ENCODE results near the gene CIT. TPM values are rescaled to one million over a fixed set of nuclear protein-coding genes. Genes with fewer than 3 reads are reported as not detected.

CIT gene
- total RNA-seq, 1 donor from 2014 or later, result 6.8 TPM

DNA sequence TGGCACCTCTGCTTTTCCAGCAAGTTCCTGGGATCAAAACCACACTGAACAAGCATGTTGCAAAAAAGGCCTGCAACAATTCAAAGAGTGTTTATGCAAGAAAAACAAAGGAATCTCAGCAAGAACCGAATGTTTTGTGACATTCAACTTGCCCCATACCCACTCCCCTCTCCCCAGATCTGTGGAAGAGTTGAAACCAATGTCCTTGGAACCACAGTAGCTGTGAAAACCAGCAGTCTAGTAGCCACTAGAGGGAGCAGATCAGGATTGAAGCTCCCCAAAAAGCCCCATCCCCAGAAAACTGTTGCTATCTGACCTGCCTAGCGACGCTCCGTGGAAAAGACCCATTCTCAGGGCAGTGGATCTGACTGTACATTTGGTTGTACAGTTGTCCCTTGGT lies 182.1 kb downstream of the CIT start:
- peaks cover 0 to 3% (median 0%) of the 10 kb centered on the region in 3 donors for H3K4me1 ChIP-seq (ENCODE audit: control insufficient read depth in 3 of 3, insufficient read depth in 3 of 3, low read length in 3 of 3)
- no peak overlapping the region for H3K9ac ChIP-seq (ENCODE audit: low read depth in 1 of 3, low read length in 3 of 3)
- H3K9me3 ChIP-seq (ENCODE audit: control insufficient read depth in 3 of 3, low read length in 3 of 3), result no peaks in the 10 kb centered on the region
- no peaks in the 10 kb centered on the region for H3K27me3 ChIP-seq (ENCODE audit: control insufficient read depth in 3 of 3, insufficient read depth in 3 of 3, low read length in 3 of 3)
- no peak overlapping the region for H3K4me3 ChIP-seq (ENCODE audit: low read length in 3 of 3)
- H3K36me3 ChIP-seq (ENCODE audit: control insufficient read depth in 3 of 3, insufficient read depth in 3 of 3, low read length in 3 of 3), result no peaks in the 10 kb centered on the region
- H3K27ac ChIP-seq (ENCODE audit: low read depth, low read length), result no peak overlapping the region

DNA sequence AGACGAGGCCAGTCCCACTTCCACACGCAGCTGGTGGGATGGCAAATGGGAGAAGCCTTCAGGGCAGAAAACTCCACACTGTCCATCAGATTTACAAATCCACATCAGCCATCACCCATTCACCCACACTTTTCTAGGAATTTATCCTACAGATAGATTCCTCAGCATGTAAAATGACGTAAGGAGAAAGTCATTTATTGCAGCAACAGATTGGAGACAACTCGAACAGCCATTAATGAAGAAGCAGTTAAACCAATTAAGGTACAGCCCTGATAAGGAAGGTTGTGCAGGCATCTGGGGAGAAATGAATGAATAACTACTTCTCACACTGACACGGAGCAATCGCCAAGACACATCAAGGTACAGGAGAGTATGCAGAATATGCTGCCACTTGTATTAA lies 183.0 kb downstream of the CIT start:
- Histone ChIP-seq H3K36me3 (ENCODE audit: control insufficient read depth in 3 of 3, insufficient read depth in 3 of 3, low read length in 3 of 3) (no peaks in the 10 kb centered on the region), H3K9ac (ENCODE audit: low read depth in 1 of 3, low read length in 3 of 3) (no peak overlapping the region), H3K4me1 (ENCODE audit: control insufficient read depth in 3 of 3, insufficient read depth in 3 of 3, low read length in 3 of 3) (peaks cover 0 to 3% (median 0%) of the 10 kb centered on the region in 3 donors), H3K27me3 (ENCODE audit: control insufficient read depth in 3 of 3, insufficient read depth in 3 of 3, low read length in 3 of 3) (no peaks in the 10 kb centered on the region), H3K27ac (ENCODE audit: low read depth, low read length) (no peak overlapping the region), H3K4me3 (ENCODE audit: low read length in 3 of 3) (no peak overlapping the region), H3K9me3 (ENCODE audit: control insufficient read depth in 3 of 3, low read length in 3 of 3) (no peaks in the 10 kb centered on the region)

DNA sequence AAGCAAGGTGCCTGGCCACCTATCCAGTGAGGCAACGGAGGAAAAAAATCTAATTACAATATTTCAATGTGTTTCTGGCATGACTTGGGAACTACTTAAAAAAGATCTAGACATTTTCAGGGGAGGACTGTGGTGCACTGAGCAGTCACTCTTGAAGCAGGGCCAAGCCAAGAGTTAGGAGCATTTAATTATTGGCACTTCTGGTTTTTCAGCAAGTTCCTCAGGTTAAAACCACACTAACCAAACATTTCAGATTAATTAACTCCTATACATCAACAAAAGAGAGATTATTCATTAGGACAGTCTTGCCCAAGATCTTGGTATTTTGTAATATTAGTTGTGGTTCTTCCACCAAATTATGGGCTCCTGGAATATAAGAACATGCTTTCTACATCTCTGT lies 183.6 kb downstream of the CIT start:
- Histone ChIP-seq H3K9me3 (ENCODE audit: control insufficient read depth in 3 of 3, low read length in 3 of 3) (no peaks in the 10 kb centered on the region), H3K36me3 (ENCODE audit: control insufficient read depth in 3 of 3, insufficient read depth in 3 of 3, low read length in 3 of 3) (no peaks in the 10 kb centered on the region), H3K4me1 (ENCODE audit: control insufficient read depth in 3 of 3, insufficient read depth in 3 of 3, low read length in 3 of 3) (peaks cover 0 to 3% (median 0%) of the 10 kb centered on the region in 3 donors), H3K27ac (ENCODE audit: low read depth, low read length) (no peak overlapping the region), H3K27me3 (ENCODE audit: control insufficient read depth in 3 of 3, insufficient read depth in 3 of 3, low read length in 3 of 3) (no peaks in the 10 kb centered on the region), H3K4me3 (ENCODE audit: low read length in 3 of 3) (no peak overlapping the region), H3K9ac (ENCODE audit: low read depth in 1 of 3, low read length in 3 of 3) (no peak overlapping the region)

DNA sequence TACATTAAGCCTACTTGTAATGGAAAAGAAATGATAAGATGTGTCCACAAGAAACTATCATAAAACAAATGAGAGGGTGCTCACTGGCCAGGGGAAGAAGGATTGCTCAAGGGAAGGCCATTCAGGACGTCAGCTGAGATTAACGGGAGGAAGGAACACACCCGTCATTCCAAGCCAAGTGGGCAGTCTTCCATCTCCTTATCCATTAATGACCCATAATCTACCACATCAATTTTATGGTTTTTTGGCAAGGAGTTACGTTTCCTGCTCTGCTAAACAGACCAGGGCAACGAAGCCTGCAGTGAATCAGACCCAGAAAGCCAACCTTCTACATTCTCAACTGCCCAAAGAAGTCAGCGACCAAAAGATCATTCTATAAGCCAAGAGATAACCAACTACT lies 184.1 kb downstream of the CIT start:
- no peak overlapping the region for H3K4me3 ChIP-seq (ENCODE audit: low read length in 3 of 3)
- peaks cover 0 to 4% (median 0%) of the 10 kb centered on the region in 3 donors for H3K4me1 ChIP-seq (ENCODE audit: control insufficient read depth in 3 of 3, insufficient read depth in 3 of 3, low read length in 3 of 3)
- H3K27ac ChIP-seq (ENCODE audit: low read depth, low read length), result no peak overlapping the region
- no peaks in the 10 kb centered on the region for H3K9me3 ChIP-seq (ENCODE audit: control insufficient read depth in 3 of 3, low read length in 3 of 3)
- H3K27me3 ChIP-seq (ENCODE audit: control insufficient read depth in 3 of 3, insufficient read depth in 3 of 3, low read length in 3 of 3), result no peaks in the 10 kb centered on the region
- no peak overlapping the region for H3K9ac ChIP-seq (ENCODE audit: low read depth in 1 of 3, low read length in 3 of 3)
- no peaks in the 10 kb centered on the region for H3K36me3 ChIP-seq (ENCODE audit: control insufficient read depth in 3 of 3, insufficient read depth in 3 of 3, low read length in 3 of 3)

DNA sequence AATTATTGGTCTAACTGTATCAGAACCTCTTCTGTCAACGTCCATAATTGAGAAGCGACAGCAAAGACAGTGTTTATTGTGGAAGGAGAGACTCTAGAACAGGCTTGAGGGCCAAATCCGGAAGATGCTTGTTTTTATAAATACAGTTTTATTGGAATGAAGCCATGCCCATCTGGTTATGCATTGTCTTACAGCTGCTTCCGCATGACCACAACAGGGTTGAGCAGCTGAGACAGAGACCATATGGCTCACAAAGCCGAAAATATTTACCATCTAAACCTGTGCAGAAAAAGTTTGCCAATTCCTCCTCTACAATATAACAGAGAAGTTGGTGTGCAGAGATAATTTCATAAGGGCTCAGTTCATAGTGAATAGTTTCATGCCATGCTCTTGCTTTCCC lies 184.7 kb downstream of the CIT start:
- Histone ChIP-seq H3K4me3 (ENCODE audit: low read length in 3 of 3) (no peak overlapping the region), H3K27ac (ENCODE audit: low read depth, low read length) (no peak overlapping the region), H3K36me3 (ENCODE audit: control insufficient read depth in 3 of 3, insufficient read depth in 3 of 3, low read length in 3 of 3) (no peaks in the 10 kb centered on the region), H3K4me1 (ENCODE audit: control insufficient read depth in 3 of 3, insufficient read depth in 3 of 3, low read length in 3 of 3) (peaks cover 0 to 5% (median 0%) of the 10 kb centered on the region in 3 donors), H3K9ac (ENCODE audit: low read depth in 1 of 3, low read length in 3 of 3) (no peak overlapping the region), H3K9me3 (ENCODE audit: control insufficient read depth in 3 of 3, low read length in 3 of 3) (no peaks in the 10 kb centered on the region), H3K27me3 (ENCODE audit: control insufficient read depth in 3 of 3, insufficient read depth in 3 of 3, low read length in 3 of 3) (no peaks in the 10 kb centered on the region)

DNA sequence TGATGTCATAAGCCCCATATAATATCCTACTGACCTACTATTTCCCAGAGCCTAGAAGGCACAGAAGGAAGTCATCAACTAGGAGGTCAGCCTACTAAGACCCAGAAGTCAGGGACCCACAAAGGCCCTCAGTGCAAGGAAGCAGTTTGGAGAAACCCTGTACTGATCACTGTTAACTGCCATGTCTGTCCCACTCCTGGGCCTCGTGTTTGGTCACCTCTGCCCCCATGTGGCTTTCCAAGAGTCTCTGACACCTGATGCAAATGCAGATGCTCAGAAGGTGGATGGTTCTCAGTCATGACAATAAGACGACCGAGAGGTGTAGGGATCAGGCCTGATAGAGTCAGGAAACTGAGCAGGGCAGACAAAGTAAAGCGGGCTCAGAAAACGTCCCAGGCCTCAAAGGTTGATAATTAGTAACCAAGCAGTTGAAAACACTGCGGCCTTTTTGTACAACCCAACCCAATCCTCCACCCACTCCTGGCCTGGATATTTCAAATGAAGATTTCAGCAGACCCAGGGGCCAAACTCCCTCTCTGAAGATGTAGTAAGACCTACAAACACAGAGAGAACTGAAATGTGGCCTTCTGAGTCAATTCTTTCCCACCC lies 185.8 kb downstream of the CIT start:
- no peaks in the 10 kb centered on the region for H3K36me3 ChIP-seq (ENCODE audit: control insufficient read depth in 3 of 3, insufficient read depth in 3 of 3, low read length in 3 of 3)
- peaks cover 2 to 9% (median 2%) of the 10 kb centered on the region in 3 donors for H3K4me1 ChIP-seq (ENCODE audit: control insufficient read depth in 3 of 3, insufficient read depth in 3 of 3, low read length in 3 of 3)
- H3K9ac ChIP-seq (ENCODE audit: low read depth in 1 of 3, low read length in 3 of 3), result no peak overlapping the region
- H3K27ac ChIP-seq (ENCODE audit: low read depth, low read length), result no peak overlapping the region
- no peaks in the 10 kb centered on the region for H3K9me3 ChIP-seq (ENCODE audit: control insufficient read depth in 3 of 3, low read length in 3 of 3)
- no peaks in the 10 kb centered on the region for H3K27me3 ChIP-seq (ENCODE audit: control insufficient read depth in 3 of 3, insufficient read depth in 3 of 3, low read length in 3 of 3)
- no peak overlapping the region for H3K4me3 ChIP-seq (ENCODE audit: low read length in 3 of 3)

DNA sequence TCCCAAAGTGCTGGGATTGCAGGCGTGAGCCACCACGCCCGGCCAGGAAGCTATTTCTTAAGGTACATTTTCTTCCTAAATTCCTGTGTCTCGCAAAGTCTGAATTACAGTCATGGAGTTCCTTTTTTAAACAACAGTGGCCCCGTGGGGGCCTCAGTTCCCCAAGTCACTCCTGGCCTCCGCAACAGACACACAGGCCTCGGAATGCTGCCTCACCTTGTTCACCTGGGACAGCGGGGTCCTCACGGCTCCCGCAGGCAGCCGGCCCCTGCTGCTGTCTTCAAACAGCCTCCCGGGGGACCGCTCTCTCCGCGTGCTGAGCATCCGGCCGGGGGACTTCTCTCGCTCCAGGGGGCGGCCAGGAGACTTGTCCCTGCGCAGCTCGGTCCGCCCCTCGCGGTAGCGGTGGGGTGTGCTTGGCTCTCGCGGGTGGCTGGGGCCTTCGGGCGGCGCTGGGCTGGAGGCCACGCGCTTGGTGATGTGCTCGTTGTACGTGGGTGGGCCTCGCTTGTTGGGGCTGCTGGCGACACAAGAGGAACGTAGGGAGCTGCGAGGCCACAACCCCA lies 187.1 kb downstream of the CIT start:
- Histone ChIP-seq H3K9ac (ENCODE audit: low read depth in 1 of 3, low read length in 3 of 3) (no peak overlapping the region), H3K9me3 (ENCODE audit: control insufficient read depth in 3 of 3, low read length in 3 of 3) (no peaks in the 10 kb centered on the region), H3K4me3 (ENCODE audit: low read length in 3 of 3) (no peak overlapping the region), H3K4me1 (ENCODE audit: control insufficient read depth in 3 of 3, insufficient read depth in 3 of 3, low read length in 3 of 3) (peaks cover 5 to 16% (median 5%) of the 10 kb centered on the region in 3 donors), H3K27ac (ENCODE audit: low read depth, low read length) (no peak overlapping the region), H3K27me3 (ENCODE audit: control insufficient read depth in 3 of 3, insufficient read depth in 3 of 3, low read length in 3 of 3) (no peaks in the 10 kb centered on the region), H3K36me3 (ENCODE audit: control insufficient read depth in 3 of 3, insufficient read depth in 3 of 3, low read length in 3 of 3) (no peaks in the 10 kb centered on the region)

DNA sequence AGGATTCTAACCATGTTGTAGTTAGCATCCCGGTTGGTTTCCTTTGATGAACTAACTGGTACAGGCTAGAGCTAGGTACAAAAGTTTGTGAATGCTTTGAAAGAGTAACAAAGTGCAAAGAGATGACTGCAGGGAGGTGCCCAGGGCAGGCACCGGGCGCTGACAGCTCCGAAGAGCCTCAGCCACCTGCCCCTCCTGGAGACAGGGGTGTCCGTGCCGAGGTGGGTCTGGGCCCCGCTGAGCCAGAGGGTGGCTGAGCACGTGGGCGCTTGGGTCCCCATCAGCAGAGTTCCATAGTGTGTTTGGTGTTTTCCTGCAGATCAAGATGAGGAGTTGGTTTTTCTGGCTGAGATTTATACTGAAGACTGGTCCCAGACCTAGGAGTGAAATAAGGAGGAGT lies 189.2 kb downstream of the CIT start:
- Histone ChIP-seq H3K9me3 (ENCODE audit: control insufficient read depth in 3 of 3, low read length in 3 of 3) (no peaks in the 10 kb centered on the region), H3K27ac (ENCODE audit: low read depth, low read length) (no peak overlapping the region), H3K4me3 (ENCODE audit: low read length in 3 of 3) (no peak overlapping the region), H3K27me3 (ENCODE audit: control insufficient read depth in 3 of 3, insufficient read depth in 3 of 3, low read length in 3 of 3) (no peaks in the 10 kb centered on the region), H3K9ac (ENCODE audit: low read depth in 1 of 3, low read length in 3 of 3) (no peak overlapping the region), H3K36me3 (ENCODE audit: control insufficient read depth in 3 of 3, insufficient read depth in 3 of 3, low read length in 3 of 3) (no peaks in the 10 kb centered on the region), H3K4me1 (ENCODE audit: control insufficient read depth in 3 of 3, insufficient read depth in 3 of 3, low read length in 3 of 3) (peaks cover 7 to 18% (median 13%) of the 10 kb centered on the region in 3 donors)

DNA sequence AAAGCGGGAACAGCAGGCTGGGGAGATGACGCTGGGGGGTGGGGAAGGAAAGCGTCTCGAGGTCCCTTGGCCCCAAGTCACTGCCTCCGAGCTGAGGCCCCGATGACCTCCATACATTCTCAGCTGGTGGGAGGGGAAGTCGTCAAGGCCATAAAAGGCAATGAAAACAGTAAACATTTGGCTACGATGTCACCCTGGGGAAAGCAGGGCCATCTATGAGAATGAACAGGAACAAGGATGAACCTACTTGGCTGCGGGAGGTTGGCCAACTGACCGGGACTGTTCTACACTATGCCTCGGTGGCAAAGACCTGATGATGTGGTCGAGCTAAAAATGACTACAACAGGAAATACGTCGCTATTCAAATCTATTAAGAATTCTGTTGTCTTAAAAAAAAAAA lies 189.7 kb downstream of the CIT start:
- no peak overlapping the region for H3K4me3 ChIP-seq (ENCODE audit: low read length in 3 of 3)
- H3K36me3 ChIP-seq (ENCODE audit: control insufficient read depth in 3 of 3, insufficient read depth in 3 of 3, low read length in 3 of 3), result no peaks in the 10 kb centered on the region
- H3K9ac ChIP-seq (ENCODE audit: low read depth in 1 of 3, low read length in 3 of 3), result no peak overlapping the region
- H3K27ac ChIP-seq (ENCODE audit: low read depth, low read length), result no peak overlapping the region
- no peaks in the 10 kb centered on the region for H3K9me3 ChIP-seq (ENCODE audit: control insufficient read depth in 3 of 3, low read length in 3 of 3)
- peaks cover 8 to 18% (median 14%) of the 10 kb centered on the region in 3 donors for H3K4me1 ChIP-seq (ENCODE audit: control insufficient read depth in 3 of 3, insufficient read depth in 3 of 3, low read length in 3 of 3)
- H3K27me3 ChIP-seq (ENCODE audit: control insufficient read depth in 3 of 3, insufficient read depth in 3 of 3, low read length in 3 of 3), result no peaks in the 10 kb centered on the region

DNA sequence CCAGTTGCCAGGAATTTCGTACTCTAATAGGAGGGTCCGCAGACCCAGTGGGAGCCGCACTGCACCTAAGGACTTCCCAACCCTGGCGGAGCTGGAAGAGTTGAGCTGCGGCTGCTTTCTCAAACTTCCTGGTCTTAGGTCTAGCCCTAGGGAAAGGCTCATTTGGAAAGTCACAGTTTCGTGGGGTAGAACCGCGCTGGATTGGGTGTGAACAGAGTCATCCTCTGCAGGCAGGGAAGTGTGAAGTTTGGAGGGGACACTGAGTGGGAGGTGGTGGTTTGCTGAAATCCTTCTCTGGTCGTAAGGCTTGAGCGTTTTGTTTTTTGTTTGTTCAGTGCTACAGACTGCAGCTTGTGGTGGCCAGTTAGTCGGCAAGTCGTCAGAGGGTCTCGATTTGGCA lies 190.3 kb downstream of the CIT start:
- Histone ChIP-seq H3K9me3 (ENCODE audit: control insufficient read depth in 3 of 3, low read length in 3 of 3) (no peaks in the 10 kb centered on the region), H3K27ac (ENCODE audit: low read depth, low read length) (no peak overlapping the region), H3K4me1 (ENCODE audit: control insufficient read depth in 3 of 3, insufficient read depth in 3 of 3, low read length in 3 of 3) (peaks cover 8 to 21% (median 18%) of the 10 kb centered on the region in 3 donors), H3K36me3 (ENCODE audit: control insufficient read depth in 3 of 3, insufficient read depth in 3 of 3, low read length in 3 of 3) (peaks cover 0 to 6% (median 1%) of the 10 kb centered on the region in 3 donors), H3K9ac (ENCODE audit: low read depth in 1 of 3, low read length in 3 of 3) (no peak overlapping the region), H3K27me3 (ENCODE audit: control insufficient read depth in 3 of 3, insufficient read depth in 3 of 3, low read length in 3 of 3) (no peaks in the 10 kb centered on the region), H3K4me3 (ENCODE audit: low read length in 3 of 3) (no peak overlapping the region)
